ENCODE results near the gene ULBP3.

DNA sequence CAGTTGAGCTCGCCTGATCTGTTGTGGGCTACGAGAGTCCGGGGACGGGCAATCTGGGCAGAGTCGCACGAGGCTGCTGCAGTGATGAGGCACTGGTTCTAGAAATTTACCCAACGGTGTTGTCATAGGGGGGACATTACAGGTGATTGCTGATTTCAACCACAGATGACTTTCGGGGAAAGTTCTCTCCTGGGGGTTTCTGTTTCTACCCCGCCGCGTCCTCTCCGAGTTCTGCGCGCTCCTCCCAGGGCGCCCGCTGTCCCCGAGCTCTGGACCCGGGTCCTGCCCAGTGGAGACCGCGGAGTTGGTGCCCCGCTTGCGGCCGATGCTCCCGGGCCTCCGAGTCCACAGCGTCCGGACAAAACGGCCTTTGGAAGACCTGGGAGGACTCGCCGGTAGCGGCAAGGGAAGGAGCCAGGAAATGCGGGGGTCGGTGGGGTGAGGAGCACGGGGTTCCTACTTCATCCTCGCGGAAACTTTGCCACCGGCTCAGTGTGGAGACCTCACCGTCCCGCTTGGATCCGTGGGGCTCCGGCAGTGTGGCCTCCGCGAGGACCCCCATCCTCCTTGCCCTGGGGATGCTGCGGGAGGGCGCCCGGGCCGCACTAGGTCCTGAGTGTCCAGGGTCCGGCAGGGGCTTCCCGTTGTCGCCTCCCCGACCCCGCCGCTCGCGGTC, 31.3 kb downstream of the ULBP3 start:
- no peak for TF ChIP-seq POLR2A (IDR thresholded peaks at IDR 0.05)
- TF ChIP-seq, protein P1, sequence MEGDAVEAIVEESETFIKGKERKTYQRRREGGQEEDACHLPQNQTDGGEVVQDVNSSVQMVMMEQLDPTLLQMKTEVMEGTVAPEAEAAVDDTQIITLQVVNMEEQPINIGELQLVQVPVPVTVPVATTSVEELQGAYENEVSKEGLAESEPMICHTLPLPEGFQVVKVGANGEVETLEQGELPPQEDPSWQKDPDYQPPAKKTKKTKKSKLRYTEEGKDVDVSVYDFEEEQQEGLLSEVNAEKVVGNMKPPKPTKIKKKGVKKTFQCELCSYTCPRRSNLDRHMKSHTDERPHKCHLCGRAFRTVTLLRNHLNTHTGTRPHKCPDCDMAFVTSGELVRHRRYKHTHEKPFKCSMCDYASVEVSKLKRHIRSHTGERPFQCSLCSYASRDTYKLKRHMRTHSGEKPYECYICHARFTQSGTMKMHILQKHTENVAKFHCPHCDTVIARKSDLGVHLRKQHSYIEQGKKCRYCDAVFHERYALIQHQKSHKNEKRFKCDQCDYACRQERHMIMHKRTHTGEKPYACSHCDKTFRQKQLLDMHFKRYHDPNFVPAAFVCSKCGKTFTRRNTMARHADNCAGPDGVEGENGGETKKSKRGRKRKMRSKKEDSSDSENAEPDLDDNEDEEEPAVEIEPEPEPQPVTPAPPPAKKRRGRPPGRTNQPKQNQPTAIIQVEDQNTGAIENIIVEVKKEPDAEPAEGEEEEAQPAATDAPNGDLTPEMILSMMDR (IDR thresholded peaks at IDR 0.05), result no peak

All from Peyer's patch (tissue), 4 donors.